ENCODE data around the gene FGF4. TPM values are rescaled to one million over a fixed set of nuclear protein-coding genes. Genes with fewer than 3 reads are reported as not detected.

FGF4 gene
- total RNA-seq, 2 experiments from 2014 or later, result not detected

DNA sequence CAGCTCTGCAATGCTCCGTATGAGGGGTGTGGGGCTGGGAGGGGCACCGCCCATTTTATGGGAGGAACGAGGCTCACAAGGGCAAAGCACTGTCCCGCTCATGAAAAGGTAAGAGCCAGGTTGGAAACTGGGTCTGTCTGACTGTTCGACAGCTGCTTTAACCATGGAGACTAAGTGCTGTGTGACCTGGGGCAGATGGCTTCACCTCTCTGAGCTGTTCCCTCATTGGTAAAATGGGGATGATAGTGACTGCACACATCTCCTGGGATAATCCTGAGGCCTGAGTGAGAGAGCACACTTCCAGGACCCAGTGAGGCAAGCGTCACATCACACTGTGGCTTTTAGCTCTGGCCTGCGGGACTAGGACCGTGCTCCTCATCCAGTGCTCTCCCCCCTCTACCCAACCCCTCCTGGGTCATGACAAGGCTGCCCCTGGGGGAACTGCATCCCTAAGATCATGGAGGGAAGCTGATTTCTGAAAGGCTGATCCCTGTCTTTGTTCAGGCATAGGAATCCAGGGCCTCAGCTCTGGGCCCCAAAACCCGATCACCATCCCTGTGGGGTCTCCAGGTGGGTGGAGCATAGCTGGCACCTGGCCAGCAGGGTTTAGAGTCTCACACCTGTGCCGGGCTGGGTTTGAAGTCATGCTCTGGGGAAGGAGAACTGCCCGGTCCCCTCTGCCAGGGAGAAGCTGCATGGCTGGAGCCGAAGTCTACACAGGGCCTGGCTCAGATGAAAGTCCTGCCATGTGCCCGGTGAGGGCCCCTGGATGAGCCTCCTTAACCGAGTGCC lies 22.8 kb upstream of the FGF4 start:
- Mint-ChIP-seq H3K27ac (no peak overlapping the region), H3K36me3 (ENCODE audit: low read depth) (no peaks in the 10 kb centered on the region), H3K27me3 (no peaks in the 10 kb centered on the region), H3K4me3 (no peak overlapping the region), H3K4me1 (ENCODE audit: low read depth) (no peaks in the 10 kb centered on the region), H3K9me3 (no peaks in the 10 kb centered on the region)
- DNase-seq, result no peak
- ChIA-PET POLR2A (no interaction called here), CTCF (interaction anchor here (1.0 kb wide), 1 partner anchor 105 kb away, joined by 4 read pairs; no protein-coding TSS in a partner anchor)
- intact Hi-C loops (cut with micrococcal nuclease), result no loop called here
- TF ChIP-seq CTCF (IDR thresholded peaks at IDR 0.05), result no peak
- ATAC-seq, result no peak

DNA sequence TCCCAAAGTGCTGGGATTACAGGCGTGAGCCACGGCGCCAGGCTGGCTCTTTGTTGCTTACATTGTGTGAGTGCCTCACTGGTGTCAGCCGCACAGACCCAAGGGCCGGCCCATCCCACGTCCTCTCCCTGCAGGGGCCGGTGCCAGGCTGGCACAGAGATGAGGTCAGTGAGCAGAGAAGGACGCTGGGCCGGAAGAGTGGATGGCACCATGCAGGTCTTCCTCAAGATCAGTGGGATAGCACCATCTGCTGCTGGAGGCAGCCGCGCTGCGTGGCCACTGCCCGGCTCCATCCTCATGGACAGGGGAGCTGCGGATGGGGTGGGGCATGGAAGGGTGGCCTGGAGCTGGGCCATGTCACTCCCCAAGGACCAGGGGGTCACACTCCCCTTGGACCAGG lies 22.0 kb upstream of the FGF4 start:
- Mint-ChIP-seq H3K27me3 (no peaks in the 10 kb centered on the region), H3K4me1 (ENCODE audit: low read depth) (no peaks in the 10 kb centered on the region), H3K27ac (no peak overlapping the region), H3K36me3 (ENCODE audit: low read depth) (no peaks in the 10 kb centered on the region), H3K4me3 (no peak overlapping the region), H3K9me3 (no peaks in the 10 kb centered on the region)
- ATAC-seq (no peak), DNase-seq (no peak)
- CTCF ChIA-PET, result interaction anchor here (1.0 kb wide), 1 partner anchor 105 kb away, joined by 4 read pairs; no protein-coding TSS in a partner anchor
- intact Hi-C loops (cut with micrococcal nuclease), result no loop called here
- POLR2A ChIA-PET, result no interaction called here
- no peak for TF ChIP-seq CTCF (IDR thresholded peaks at IDR 0.05)

DNA sequence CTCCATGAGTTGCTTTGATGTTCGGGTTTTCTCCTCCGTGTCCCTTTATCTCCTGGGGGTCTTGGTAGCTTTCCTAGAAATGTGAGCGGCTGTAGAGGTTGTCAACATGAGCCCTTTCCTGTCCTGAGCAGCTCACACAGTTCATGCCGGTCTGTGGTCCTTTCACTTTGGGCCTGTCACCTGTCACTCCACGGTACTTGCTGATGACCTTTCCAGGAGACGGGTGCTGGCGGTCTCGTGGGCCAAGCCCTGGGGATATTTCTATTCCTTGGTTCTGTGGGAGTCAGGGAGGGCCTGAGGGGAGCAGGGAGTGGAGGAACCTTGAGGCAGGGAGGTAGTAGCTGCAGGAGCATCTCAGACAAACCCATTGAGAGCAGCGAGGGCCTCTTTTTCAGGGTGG lies 20.9 kb upstream of the FGF4 start:
- no peak for TF ChIP-seq CTCF (IDR thresholded peaks at IDR 0.05)
- intact Hi-C loops (cut with micrococcal nuclease), result no loop called here
- no peak for DNase-seq
- H3K9me3 Mint-ChIP-seq, result no peaks in the 10 kb centered on the region
- H3K36me3 Mint-ChIP-seq (ENCODE audit: low read depth), result no peaks in the 10 kb centered on the region
- ATAC-seq, result no peak
- H3K27me3 Mint-ChIP-seq, result no peaks in the 10 kb centered on the region
- ChIA-PET CTCF (no interaction called here), POLR2A (no interaction called here)
- no peak overlapping the region for H3K4me3 Mint-ChIP-seq
- no peaks in the 10 kb centered on the region for H3K4me1 Mint-ChIP-seq (ENCODE audit: low read depth)
- no peak overlapping the region for H3K27ac Mint-ChIP-seq

DNA sequence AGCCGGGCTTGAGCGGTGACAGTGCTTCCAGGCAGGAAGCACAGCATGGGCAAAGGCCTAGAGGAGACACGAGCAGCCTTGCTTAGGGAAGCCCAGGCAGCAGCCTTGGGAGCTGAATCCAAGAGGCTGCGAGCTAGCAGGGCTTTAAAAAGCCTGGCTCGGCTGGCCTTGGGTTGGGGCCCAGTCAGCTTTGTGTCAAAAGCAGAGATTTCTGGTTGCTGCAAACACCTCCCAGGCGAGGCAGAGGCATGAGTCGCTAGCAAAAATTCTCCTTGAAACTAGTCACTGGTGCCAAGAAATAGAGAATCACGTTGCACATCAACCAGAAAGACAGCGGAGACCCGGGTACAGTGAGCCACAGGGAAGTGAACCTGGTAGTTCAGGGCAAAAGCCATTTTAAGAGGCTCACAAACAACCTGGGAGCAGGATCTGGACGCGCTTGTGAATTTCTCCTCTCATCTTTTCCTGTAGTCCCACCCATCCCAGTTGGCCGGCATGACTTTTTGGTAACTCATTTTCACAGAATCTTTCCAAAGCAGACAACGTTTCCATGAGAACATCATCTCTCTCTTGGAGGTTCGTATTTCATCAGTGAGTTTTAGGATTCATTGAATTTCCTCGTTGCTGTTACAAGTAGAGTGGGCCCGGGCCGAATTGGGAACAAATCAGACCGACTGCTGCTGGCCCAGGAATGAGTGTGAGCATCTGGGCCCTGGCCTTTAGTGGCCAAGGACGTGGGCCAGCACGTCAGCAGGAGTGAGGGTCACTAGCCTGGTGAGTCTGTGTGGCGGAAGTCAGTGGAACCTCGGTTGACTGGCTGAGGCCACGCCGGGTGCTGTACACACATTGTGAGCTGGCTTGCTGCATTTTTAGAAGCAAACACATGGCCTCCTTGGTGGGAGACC lies 16.4 kb upstream of the FGF4 start:
- Mint-ChIP-seq H3K4me3 (no peak overlapping the region), H3K36me3 (ENCODE audit: low read depth) (no peaks in the 10 kb centered on the region), H3K27me3 (no peaks in the 10 kb centered on the region), H3K27ac (no peak overlapping the region), H3K4me1 (ENCODE audit: low read depth) (no peaks in the 10 kb centered on the region), H3K9me3 (no peaks in the 10 kb centered on the region)
- ATAC-seq (no peak), DNase-seq (no peak)
- ChIA-PET CTCF (no interaction called here), POLR2A (no interaction called here)
- no peak for TF ChIP-seq CTCF (IDR thresholded peaks at IDR 0.05)
- intact Hi-C loops (cut with micrococcal nuclease), result no loop called here

GRCh38 chr11:69788956-69789355 lies 13.8 kb upstream of the FGF4 start:
- H3K4me3 Mint-ChIP-seq, result no peak overlapping the region
- no peaks in the 10 kb centered on the region for H3K9me3 Mint-ChIP-seq
- H3K27me3 Mint-ChIP-seq, result no peaks in the 10 kb centered on the region
- DNase-seq, result no peak
- POLR2A ChIA-PET, result no interaction called here
- H3K36me3 Mint-ChIP-seq (ENCODE audit: low read depth), result no peaks in the 10 kb centered on the region
- H3K27ac Mint-ChIP-seq, result no peak overlapping the region
- no peak for TF ChIP-seq CTCF (IDR thresholded peaks at IDR 0.05)
- ATAC-seq, result no peak
- intact Hi-C loops (cut with micrococcal nuclease), result no loop called here
- no peaks in the 10 kb centered on the region for H3K4me1 Mint-ChIP-seq (ENCODE audit: low read depth)
- CTCF ChIA-PET, result no interaction called here

Measured in activated CD8-positive, alpha-beta T cell treated with anti-CD3 and anti-CD28 coated beads for 36 hours (primary cell).